Activated T-helper 1 cell treated with anti-CD3 and anti-CD28 coated beads, Interleukin-12 subunit alpha, Interleukin-12 subunit beta, Interleukin-2, Interleukin-4 antibody, amounts not matched to agents 30 ng/mL and 10 ng/mL and 1 ng/mL, durations not matched to agents 14 hours and 24 hours and 36 hours (primary cell): Measurements from ENCODE around the gene MCM5. TPM values are rescaled to one million over a fixed set of nuclear protein-coding genes. Genes with fewer than 3 reads are reported as not detected.
"Not testable (repeated sequence)": the region's sequence is repeated elsewhere in the genome, so short reads cannot be mapped to it uniquely, and the experiment has no call there.

Source experiments
- DNase-seq: peaks from one replicate; pipeline ENCODE4 v3.0.0; 2021; ENCODE audit warnings: low spot score
- H3K27ac Mint-ChIP-seq: one replicate; pipeline ENCODE4 v1.8.0; 2021; ENCODE audit warnings: mild to moderate bottlenecking, mixed read lengths
- H3K27me3 Mint-ChIP-seq: one replicate; pipeline ENCODE4 v1.8.0; 2022; ENCODE audit warnings: mild to moderate bottlenecking, moderate library complexity, mixed read lengths; ENCODE audit not compliant: insufficient read depth
- H3K36me3 Mint-ChIP-seq: one replicate; pipeline ENCODE4 v1.8.0; 2021; ENCODE audit warnings: low read depth, mixed read lengths
- H3K4me1 Mint-ChIP-seq: one replicate; pipeline ENCODE4 v1.8.0; 2021; ENCODE audit warnings: low read depth, mixed read lengths
- H3K4me3 Mint-ChIP-seq: one replicate; pipeline ENCODE4 v1.8.0; 2021; ENCODE audit warnings: mild to moderate bottlenecking, moderate library complexity, mixed read lengths
- H3K9me3 Mint-ChIP-seq: one replicate; pipeline ENCODE4 v1.8.0; 2021; ENCODE audit warnings: mixed read lengths
- intact Hi-C: fragments of 100-400 bp; cut with micrococcal nuclease; formaldehyde crosslinking; loops from one replicate; pipeline ENCODE4 v1.15.1; 2024
- total RNA-seq: library from RNA; stranded (reverse); gene quantifications from 2 replicates; pipeline ENCODE4 v1.2.3, GENCODE V29; 2022

MCM5 gene
- total RNA-seq, 1 donor from 2014 or later, result 307 TPM

DNA sequence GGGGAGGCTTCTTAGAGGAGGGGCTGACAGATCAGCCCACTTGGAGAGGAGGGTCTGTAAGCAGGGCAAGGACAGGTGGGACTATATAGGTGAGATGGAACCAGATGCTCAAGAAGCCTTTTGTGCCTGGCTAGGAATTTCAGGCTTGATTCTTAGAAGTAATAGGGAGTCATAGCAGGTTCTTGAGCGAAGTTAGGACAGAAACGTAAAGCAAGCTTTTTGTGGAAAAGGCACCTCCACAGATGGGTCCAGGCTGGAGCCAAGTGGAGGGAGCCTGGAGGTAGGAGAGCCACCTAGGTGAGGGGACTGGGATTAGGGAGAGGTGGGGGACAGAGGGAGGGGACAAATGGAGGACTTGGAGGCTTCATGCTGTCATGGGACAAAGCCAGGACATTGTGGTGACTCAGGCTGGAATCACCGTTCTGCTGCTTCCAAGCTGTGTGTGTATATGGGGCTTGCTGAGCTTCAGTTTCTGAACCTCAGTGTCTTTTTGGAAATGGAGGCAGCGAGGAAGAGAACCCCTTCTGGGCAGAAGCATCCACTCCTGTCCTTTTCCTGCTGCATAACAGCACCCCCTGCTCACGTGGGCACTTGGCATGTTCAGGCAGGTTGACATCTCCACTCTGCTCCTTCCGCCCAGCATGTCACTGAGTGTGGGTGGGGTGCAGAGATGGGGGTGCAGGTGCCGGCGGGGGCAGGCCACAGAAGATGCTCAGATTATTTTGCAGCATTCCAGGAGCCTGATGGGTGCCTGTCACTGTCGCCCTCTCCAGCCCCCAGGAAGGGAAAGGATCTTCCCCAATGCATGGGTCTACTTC, 58.0 kb downstream of the MCM5 start:
- no peaks in the 10 kb centered on the region for H3K36me3 Mint-ChIP-seq
- H3K4me3 Mint-ChIP-seq, result no peak overlapping the region
- no peak for DNase-seq
- intact Hi-C loops, result no loop called here
- no peaks in the 10 kb centered on the region for H3K4me1 Mint-ChIP-seq
- H3K27ac Mint-ChIP-seq, result no peak overlapping the region
- H3K9me3 Mint-ChIP-seq, result no peaks in the 10 kb centered on the region
- H3K27me3 Mint-ChIP-seq, result no peaks in the 10 kb centered on the region

GRCh38 chr22:35458547-35459422, 58.8 kb downstream of the MCM5 start:
- Mint-ChIP-seq H3K36me3 (peaks cover 4% of the 10 kb centered on the region), H3K27ac (no peak overlapping the region), H3K4me3 (no peak overlapping the region), H3K4me1 (no peaks in the 10 kb centered on the region), H3K27me3 (no peaks in the 10 kb centered on the region), H3K9me3 (peaks cover 5% of the 10 kb centered on the region)
- intact Hi-C loops, result no loop called here
- DNase-seq, result no peak

DNA sequence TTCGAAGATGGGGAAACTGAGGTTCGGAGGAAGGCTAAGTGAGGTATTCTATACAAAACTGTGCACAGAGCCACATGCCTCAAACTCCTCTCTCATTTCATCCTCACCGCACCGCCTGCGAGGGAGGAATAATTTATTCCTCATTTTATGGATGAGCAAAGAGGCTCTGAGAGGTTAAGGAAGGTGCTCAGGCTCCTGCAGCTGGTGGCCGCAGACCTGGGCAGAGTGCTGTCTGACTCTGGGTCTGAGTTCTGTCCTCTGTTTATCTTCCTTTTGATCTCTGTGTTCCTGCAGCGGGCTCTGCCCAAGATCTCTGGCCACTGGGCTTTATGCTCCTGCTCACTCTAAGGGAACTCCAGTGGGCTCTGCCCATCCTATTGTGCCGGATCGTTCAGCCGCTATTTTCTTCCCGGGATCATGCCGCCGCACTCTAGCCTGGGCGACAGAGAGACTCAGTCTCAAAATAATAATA, 59.5 kb downstream of the MCM5 start:
- intact Hi-C loops, result no loop called here
- Mint-ChIP-seq H3K27me3 (no peaks in the 10 kb centered on the region), H3K4me1 (no peaks in the 10 kb centered on the region), H3K27ac (no peak overlapping the region), H3K36me3 (peaks cover 4% of the 10 kb centered on the region), H3K4me3 (no peak overlapping the region), H3K9me3 (peaks cover 6% of the 10 kb centered on the region)
- DNase-seq, result no peak

GRCh38 chr22:35459976-35460375, 60.0 kb downstream of the MCM5 start:
- H3K27me3 Mint-ChIP-seq, intact Hi-C loops, H3K36me3 Mint-ChIP-seq, H3K27ac Mint-ChIP-seq, H3K4me1 Mint-ChIP-seq, H3K9me3 Mint-ChIP-seq, DNase-seq, H3K4me3 Mint-ChIP-seq: not testable (repeated sequence)

GRCh38 chr22:35460688-35461087, 60.7 kb downstream of the MCM5 start:
- H3K9me3 Mint-ChIP-seq, result peaks cover 6% of the 10 kb centered on the region
- H3K27ac Mint-ChIP-seq, result peak overlapping the region; percentile 63
- H3K4me3 Mint-ChIP-seq, result no peak overlapping the region
- intact Hi-C loops, result no loop called here
- DNase-seq, result no peak
- no peaks in the 10 kb centered on the region for H3K4me1 Mint-ChIP-seq
- H3K36me3 Mint-ChIP-seq, result peaks cover 4% of the 10 kb centered on the region
- H3K27me3 Mint-ChIP-seq, result no peaks in the 10 kb centered on the region

- no peak overlapping the region for H3K27ac Mint-ChIP-seq
- intact Hi-C loops, result no loop called here
These were observed 62.7 kb downstream of the MCM5 start for GRCh38 chr22:35462498-35463230.

GRCh38 chr22:35463231-35463933, 63.4 kb downstream of the MCM5 start:
- no peak overlapping the region for H3K27ac Mint-ChIP-seq
- H3K36me3 Mint-ChIP-seq, result peaks cover 4% of the 10 kb centered on the region

More at GRCh38 chr22:35462498-35463230, 62.7 kb downstream of the MCM5 start:
- H3K4me3 Mint-ChIP-seq, result no peak overlapping the region
- H3K9me3 Mint-ChIP-seq, result peaks cover 6% of the 10 kb centered on the region
- no peaks in the 10 kb centered on the region for H3K4me1 Mint-ChIP-seq
- peaks cover 4% of the 10 kb centered on the region for H3K36me3 Mint-ChIP-seq
- H3K27me3 Mint-ChIP-seq, result no peaks in the 10 kb centered on the region
- no peak for DNase-seq

GRCh38 chr22:35464399-35464798, 64.5 kb downstream of the MCM5 start:
- Mint-ChIP-seq H3K36me3 (peaks cover 4% of the 10 kb centered on the region), H3K27ac (no peak overlapping the region), H3K9me3 (peaks cover 6% of the 10 kb centered on the region), H3K27me3 (no peaks in the 10 kb centered on the region), H3K4me1 (no peaks in the 10 kb centered on the region), H3K4me3 (no peak overlapping the region)
- DNase-seq, result no peak
- intact Hi-C loops, result no loop called here

More at GRCh38 chr22:35463231-35463933, 63.4 kb downstream of the MCM5 start:
- Mint-ChIP-seq H3K27me3 (no peaks in the 10 kb centered on the region), H3K4me1 (no peaks in the 10 kb centered on the region), H3K4me3 (no peak overlapping the region), H3K9me3 (peaks cover 6% of the 10 kb centered on the region)
- intact Hi-C loops, result no loop called here
- no peak for DNase-seq

DNA sequence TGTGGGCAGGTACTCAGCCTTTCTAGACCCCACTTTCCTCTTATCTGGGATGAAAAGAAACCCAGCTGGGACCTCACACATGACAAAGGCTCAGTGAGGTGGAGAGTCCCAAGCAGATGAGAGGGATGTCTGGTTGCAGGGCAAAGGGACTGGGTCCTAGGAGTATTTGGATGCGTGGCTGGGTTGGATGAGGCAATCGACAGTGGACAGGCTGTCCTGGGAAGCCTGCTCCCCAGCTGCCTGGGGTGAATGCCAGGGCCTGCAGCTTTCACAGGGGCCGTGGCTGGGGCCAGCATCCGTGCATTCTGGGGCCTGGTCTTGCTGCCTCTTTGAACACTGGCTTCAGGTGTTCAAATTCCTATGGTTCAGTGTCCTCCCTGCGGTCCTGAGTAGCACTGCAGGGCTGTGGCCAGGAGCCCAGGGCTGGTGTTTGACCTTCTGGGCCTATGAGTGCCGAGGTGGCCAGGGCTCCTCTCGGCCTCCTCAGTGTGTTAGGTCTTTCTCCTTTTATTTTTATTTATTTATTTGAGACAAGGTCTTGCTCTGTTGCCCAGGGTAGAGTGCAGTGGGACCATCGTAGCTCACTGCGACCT, 65.3 kb downstream of the MCM5 start:
- H3K4me3 Mint-ChIP-seq, result no peak overlapping the region
- no peaks in the 10 kb centered on the region for H3K27me3 Mint-ChIP-seq
- H3K4me1 Mint-ChIP-seq, result no peaks in the 10 kb centered on the region
- H3K27ac Mint-ChIP-seq, result no peak overlapping the region
- intact Hi-C loops, result no loop called here
- peaks cover 6% of the 10 kb centered on the region for H3K9me3 Mint-ChIP-seq
- H3K36me3 Mint-ChIP-seq, result peaks cover 4% of the 10 kb centered on the region
- DNase-seq, result no peak

- peaks cover 6% of the 10 kb centered on the region for H3K9me3 Mint-ChIP-seq
- DNase-seq, result no peak
- no peaks in the 10 kb centered on the region for H3K4me1 Mint-ChIP-seq
- intact Hi-C loops, result no loop called here
- no peaks in the 10 kb centered on the region for H3K27me3 Mint-ChIP-seq
- peaks cover 8% of the 10 kb centered on the region for H3K36me3 Mint-ChIP-seq
- no peak overlapping the region for H3K4me3 Mint-ChIP-seq
- H3K27ac Mint-ChIP-seq, result no peak overlapping the region
These were observed 67.9 kb downstream of the MCM5 start for GRCh38 chr22:35467681-35468434.

GRCh38 chr22:35470903-35471321, 71.0 kb downstream of the MCM5 start:
- H3K4me3 Mint-ChIP-seq, result no peak overlapping the region
- peaks cover 2% of the 10 kb centered on the region for H3K27me3 Mint-ChIP-seq
- H3K27ac Mint-ChIP-seq, result no peak overlapping the region
- H3K36me3 Mint-ChIP-seq, result peaks cover 4% of the 10 kb centered on the region
- no peaks in the 10 kb centered on the region for H3K9me3 Mint-ChIP-seq
- H3K4me1 Mint-ChIP-seq, result no peaks in the 10 kb centered on the region
- intact Hi-C loops, result no loop called here
- no peak for DNase-seq
